Sigmoid colon (tissue), 4 donors: ENCODE data around the gene SLC30A7.

Experiments
- CTCF ChIP-seq, 4 experiments: fragments of 450-650 bp in 3 of 4; fragments of 200-600 bp in 1 of 4; IDR thresholded peaks; one replicate each; pipeline ENCODE4 v1.5.1; 2016 to 2019; ENCODE audit warnings: antibody characterized with exemption in 4 of 4, mild to moderate bottlenecking in 3 of 4, moderate library complexity in 2 of 4
- EP300 ChIP-seq, 4 donors: sonication (generic); formaldehyde crosslinking; IDR thresholded peaks; one replicate each; pipeline ENCODE4 v1.6.1; 2017; ENCODE audit warnings: antibody characterized with exemption in 4 of 4
- POLR2A ChIP-seq, 2 donors: fragments of 450-650 bp; IDR thresholded peaks; one replicate each; pipeline ENCODE4 v1.6.1; 2016; ENCODE audit warnings: antibody characterized with exemption in 2 of 2, mild to moderate bottlenecking in 2 of 2, moderate library complexity in 2 of 2

- TF ChIP-seq CTCF (IDR thresholded peaks at IDR 0.05): no peak
- no peak for TF ChIP-seq POLR2A (IDR thresholded peaks at IDR 0.05)
- TF ChIP-seq EP300 (IDR thresholded peaks at IDR 0.05): no peak
Observed at GRCh38 chr1:101017448-101017847, 121.6 kb downstream of the SLC30A7 start.
